WI38 (cell line): ENCODE results near the gene PTPRS.

Source experiments
- H3K4me3 ChIP-seq: 2 replicates; pipeline ENCODE4 v1.5.1; 2011; ENCODE audit warnings: low read depth, mild to moderate bottlenecking, control low read depth, low read length
- TF ChIP-seq, protein P1 (sequence below): IDR thresholded peaks from 2 replicates; pipeline ENCODE4 v1.5.1; 2012; ENCODE audit warnings: low read depth, mild to moderate bottlenecking, control low read depth, low read length

PTPRS gene

DNA sequence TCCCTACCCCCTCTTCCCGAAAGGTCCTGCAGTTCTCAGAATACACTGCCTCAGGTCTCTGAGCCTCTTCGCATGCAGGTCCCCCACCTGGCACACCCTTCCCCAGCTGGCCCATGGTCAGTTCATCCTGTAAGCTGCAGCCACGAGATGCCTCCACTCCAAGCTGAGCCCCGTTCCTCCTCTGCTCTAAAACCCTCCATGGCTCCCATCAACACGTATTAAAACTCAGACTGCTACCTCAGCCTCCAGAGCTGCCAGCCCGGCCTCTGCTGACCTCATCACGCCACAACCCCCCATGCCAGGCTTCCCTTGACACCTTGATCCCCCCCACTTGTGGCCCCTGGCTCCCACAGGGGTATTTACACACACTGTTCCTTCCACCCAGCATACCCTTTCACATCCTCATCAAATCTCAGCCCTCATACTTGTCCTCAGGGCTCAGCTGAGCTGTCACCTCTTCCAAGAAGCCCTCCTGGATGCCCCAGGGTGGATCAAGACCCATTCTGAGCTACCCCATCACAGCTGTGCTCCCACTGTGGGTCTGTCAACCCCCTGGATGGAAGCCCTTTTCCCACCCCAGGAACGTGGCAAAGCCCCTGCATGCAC lies 48.9 kb downstream of the PTPRS start:
- peak overlapping the region; percentile 74 for H3K4me3 ChIP-seq
- TF ChIP-seq, protein P1, sequence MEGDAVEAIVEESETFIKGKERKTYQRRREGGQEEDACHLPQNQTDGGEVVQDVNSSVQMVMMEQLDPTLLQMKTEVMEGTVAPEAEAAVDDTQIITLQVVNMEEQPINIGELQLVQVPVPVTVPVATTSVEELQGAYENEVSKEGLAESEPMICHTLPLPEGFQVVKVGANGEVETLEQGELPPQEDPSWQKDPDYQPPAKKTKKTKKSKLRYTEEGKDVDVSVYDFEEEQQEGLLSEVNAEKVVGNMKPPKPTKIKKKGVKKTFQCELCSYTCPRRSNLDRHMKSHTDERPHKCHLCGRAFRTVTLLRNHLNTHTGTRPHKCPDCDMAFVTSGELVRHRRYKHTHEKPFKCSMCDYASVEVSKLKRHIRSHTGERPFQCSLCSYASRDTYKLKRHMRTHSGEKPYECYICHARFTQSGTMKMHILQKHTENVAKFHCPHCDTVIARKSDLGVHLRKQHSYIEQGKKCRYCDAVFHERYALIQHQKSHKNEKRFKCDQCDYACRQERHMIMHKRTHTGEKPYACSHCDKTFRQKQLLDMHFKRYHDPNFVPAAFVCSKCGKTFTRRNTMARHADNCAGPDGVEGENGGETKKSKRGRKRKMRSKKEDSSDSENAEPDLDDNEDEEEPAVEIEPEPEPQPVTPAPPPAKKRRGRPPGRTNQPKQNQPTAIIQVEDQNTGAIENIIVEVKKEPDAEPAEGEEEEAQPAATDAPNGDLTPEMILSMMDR: no peak
